ENCODE results near the gene DDX59.
A peak's percentile ranks its signal among the peaks of the same experiment; 100 is the strongest.

The DDX59 gene

DNA sequence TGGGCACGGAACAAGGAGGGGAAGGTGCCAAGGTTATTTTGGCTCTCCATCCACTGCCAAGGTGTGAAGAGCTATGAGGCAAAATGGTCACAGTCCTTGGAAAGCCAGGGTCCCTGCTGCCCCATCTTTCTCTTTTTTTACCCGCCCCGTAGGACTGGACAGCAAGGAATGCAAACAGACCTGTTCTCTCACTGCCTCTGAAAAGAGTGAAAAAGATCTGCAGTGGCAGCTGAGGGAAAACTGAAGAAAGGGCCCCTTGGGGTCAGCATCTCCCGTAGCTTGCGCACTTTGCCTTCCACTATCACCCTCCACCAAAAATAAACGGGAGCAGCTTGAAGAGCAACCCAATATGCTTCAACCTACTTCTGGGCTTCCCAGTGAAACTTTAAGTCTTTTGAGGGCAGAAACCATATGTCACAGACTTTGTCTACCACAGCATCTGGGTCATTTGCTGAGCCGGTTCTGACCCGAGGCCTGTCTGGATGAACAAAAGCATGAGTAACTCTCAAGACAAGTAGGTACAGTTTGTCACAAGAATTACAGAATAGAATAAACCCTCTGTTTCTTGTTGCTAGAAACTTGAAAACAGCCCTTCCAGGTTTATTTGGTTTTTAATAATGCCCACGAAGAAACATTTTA, 39.7 kb downstream of the DDX59 start:
- no peak for DNase-seq (ENCODE audit: low read depth in 2 of 2)

DNA sequence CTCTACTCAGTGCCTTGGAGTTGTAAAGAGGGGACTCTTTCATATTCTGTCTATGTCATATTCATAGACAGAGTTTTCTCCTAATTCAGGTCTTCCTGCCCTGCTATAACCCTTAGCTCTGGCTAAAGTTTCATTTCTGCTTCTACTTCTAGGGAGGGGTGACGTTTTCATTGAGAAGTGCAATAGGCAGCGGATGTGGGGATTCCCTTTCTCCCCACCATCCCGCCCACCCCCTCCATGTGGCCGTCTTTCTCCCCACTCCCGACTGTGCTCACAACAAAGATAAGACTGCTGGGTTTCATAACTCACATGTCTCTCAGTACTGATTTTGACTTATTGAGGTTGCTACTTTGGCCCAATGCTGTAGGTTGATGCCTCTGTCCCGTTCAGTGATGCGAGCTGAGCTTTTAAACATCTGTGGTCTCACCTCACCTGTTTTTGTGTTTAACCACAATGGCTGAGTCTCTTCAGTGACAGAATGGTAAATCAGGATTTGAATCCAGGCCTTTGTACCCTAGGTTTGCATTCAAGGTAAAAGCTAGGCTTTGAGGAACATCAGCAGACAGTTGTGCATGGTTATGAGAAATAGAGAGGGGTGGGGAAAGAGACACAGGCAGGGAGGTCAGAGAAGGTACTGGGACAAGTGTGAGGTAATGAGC, 41.4 kb downstream of the DDX59 start:
- DNase-seq (ENCODE audit: low read depth in 2 of 2) = peak; percentile 35 to 50

DNA sequence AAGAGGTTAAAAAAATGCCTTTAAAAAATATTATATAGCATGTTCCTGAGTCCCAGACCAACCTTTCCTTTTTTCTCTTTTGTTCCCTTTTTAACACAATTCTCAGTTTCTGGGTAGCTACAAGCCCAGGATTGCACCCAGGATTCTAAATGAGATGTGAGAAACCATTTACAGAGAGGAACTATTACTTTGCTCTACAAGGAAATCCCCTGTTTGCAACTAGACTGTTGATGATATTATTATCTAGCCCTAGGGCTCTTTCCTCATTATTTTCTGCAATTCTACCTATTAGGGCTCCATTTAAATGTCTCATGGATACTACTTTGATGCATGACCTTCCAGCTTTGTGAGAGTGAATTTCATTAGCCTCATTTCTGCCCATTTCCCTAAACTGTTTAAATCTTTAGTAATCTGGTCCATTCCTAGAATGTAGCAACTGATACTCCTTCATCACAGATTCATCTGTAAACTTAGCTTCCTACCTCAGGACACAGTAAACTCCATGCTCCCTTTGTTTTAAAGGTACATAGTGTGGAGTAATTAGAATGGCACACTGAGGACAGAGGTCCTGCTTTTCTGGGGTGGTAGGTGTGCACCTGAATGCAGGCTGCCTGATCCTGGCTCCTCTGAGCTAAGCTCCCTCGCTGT, 42.0 kb downstream of the DDX59 start:
- DNase-seq (ENCODE audit: low read depth in 2 of 2) = no peak

DNA sequence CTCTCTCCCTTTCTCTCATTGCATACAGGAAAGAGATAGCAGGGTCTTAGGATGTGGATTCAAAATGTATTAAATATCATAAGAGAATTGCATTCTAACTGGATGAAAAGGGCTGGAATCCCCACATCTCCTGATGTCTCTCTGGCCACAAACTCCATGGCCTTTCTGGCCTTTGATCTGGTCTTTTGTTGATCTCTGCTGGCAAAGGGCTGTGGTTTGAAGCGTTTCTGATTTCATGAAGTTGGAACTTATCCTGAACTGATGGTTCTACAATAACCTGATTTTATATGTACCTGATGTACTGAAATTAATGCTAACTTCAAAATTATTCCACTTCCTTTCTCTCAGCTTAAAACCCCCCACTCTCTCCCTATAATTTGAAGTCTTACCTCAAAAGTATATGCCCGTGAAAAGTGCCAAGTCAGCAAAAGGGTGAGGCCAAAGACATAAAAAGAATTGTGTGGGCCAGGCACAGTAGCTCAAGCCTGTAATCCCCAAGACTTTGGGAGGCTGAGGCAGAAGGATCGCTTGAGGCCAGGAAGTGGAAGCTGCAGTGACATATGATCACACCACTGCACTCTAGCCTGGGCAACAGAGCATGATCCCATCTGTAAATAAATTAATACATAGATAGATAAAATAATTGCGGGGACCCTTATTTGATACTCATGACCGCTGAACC, 42.7 kb downstream of the DDX59 start:
- no peak for DNase-seq (ENCODE audit: low read depth in 2 of 2)

DNA sequence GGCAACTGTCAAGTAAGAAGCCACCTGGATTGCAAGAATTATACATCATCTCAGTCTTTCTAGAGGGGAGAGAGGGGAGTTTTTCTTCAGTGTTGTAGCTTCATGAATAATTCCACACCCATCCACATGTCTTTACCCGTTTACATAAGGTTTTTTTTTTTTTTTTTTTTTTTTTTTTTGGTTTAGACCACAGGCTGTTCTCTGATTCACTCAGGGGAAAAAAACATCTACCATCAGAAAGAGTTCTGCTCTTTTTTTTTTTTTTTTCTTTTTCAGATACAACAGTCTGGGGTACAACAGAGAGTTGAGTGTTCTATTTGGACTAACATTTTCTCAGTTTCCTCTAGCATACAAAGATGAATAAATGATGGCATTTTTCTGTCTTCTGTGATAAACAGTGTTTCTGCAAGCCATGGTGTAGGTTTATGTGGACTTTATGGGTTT, 44.3 kb downstream of the DDX59 start:
- DNase-seq (ENCODE audit: low read depth in 2 of 2) = no peak

DNA sequence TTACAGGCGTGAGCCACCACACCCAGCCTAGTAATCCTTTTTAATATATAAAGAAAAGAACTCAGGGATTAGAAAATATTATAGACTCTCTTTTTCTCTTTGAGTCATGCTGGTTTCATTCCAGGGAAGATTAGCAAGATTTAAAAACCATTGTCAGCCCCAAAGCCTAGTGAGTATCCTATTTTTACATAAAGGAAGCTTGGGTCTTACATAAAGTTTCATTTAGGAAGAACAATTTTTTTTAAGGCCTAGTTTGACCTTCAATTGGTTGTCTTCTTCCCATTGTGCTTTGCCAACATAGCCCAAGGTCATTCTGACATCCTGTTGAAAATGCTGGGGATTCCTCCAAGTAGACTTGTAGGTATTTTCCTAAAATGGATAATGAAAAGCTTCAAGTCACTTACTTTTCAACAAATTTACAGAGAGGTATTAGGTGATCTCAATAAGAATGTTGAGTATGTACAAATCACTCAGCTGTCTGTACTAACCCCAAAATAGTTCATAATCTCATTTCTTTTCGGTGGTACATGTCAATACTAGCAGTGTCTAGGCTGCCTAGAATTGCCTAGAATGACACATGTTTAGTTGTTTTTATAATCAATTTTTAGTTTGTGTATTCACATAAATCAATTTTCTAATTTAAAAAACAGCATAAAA, 44.9 kb downstream of the DDX59 start:
- DNase-seq (ENCODE audit: low read depth in 2 of 2) = no peak

DNA sequence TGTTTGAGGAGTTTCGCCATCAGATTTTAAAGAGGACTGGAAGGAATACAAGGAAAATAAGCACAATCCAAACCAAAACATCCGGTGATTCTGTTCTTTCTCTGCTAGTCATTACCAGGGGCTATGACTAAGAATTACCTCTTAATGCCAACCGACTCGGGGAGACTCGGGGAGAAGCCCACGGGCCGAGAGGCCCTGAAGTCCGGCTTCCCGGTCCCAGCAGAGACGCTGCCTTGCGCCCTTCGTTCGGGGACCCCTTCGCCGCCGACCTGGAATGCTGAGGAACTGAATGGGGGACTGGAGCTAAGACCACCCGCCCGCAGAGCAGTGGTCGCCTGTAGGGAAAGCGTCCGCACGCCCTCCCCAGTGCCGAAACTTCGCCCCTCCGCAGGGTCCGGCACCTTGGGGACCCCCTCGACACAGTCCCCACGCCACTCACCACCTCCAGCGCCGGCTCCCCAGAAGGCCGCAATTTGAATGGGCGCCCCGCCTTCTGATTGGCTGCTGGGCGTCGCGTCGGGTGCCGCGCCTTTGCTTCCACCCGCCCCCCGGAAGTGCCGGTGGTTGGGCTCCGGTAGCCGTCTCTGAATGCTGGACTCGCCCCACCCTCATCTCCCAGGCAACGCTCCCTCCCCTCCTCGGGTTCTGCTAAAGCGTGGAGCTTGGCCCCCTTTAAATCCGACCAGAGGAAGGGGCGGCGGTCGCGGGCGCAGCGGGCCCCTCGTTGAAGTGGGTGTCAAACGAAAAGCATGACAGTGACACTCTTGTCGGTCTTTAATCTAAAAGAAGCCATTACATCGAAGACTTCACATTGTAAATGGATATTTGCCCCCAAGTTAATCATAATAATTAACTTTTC, 49.2 kb downstream of the DDX59 start, which contains the start of gene KIF14:
TSS of gene KIF14 (minus strand) at position 479 of the 859 bp plus-strand sequence. CDS start 2,028 bp downstream, outside the sequence.
- peak; percentile 79 to 88 for DNase-seq (ENCODE audit: low read depth in 2 of 2)

DNA sequence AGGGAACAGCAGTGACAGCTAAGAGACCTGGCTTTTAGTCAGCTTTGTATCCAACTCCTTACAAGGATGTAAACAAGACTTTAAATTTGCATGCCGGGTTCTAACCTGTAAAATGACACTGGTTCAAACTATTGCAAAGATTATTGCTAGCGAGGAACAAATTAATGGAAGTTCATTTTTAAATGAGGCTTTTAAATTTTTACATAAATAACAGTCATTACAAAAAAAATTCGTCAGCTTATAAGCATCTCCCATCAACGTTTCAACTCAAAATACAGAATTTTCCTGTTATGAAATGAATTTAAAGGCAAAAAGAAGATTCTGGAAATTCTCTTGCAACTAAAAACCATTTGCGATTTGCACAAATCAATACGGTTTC, 49.8 kb downstream of the DDX59 start:
- no peak for DNase-seq (ENCODE audit: low read depth in 2 of 2)

DNA sequence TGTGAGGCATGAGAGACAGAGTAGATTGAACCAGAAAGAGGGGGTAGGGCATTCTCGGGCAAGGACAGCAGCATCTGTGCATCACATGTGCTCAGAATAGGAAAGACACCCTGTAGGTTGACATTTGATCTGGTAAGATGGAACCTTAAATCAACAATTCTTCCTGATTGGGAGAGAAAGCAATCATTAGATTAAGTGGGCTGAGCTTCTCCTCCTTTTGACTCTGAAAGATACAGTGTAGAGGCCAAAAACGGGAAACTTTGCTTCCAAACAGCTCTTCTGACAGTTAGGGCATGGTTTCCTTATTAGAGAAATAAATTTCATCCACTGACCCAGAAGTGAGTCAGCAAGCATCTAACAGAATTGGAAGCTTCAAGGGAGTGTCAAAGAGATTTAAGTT, 58.9 kb downstream of the DDX59 start:
- DNase-seq (ENCODE audit: low read depth in 2 of 2) = no peak

DNA sequence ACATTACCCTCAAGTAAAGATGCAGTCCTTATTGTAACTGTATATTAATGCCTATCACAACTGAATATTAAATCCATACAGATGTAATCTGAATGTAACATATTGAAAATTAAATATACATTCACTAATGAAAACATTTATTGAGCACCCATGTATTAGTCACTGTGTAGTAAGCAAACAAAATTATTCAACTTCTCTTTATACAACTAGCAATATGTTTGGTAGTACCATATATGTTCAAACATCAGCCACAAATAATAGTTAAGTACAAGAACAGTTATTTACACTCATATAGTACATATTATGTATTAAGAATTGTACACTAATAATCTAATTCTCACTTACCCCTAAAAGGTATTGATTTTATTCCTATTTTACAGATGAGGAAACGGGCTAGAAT, 67.1 kb downstream of the DDX59 start:
- DNase-seq (ENCODE audit: low read depth in 2 of 2) = no peak

All from stimulated activated CD8-positive, alpha-beta memory T cell treated with anti-CD3 and anti-CD28 coated beads, Interleukin-7, amount 100 ng/mL, for 4 hours (primary cell).